Activated B cell treated with CpG ODN at 0.5 μM for 24 hours (primary cell): ENCODE results near the gene DCAF10. TPM values are rescaled to one million over a fixed set of nuclear protein-coding genes. Genes with fewer than 3 reads are reported as not detected.

ENCODE experiments used
- ATAC-seq: fragments of 200-7000 bp; cut with Tn5 transposase; one replicate; pipeline ENCODE4 v1.10.0; 2021; ENCODE audit warnings: low read depth, mild to moderate bottlenecking, moderate library complexity
- CTCF ChIA-PET: fragments of 350-600 bp; sonication (Branson Sonifier 250); formaldehyde crosslinking; loops from one replicate; lab custom pipeline; 2021; ENCODE audit warnings: antibody characterized with exemption; lab: Charles Lee
- POLR2A ChIA-PET: fragments of 350-600 bp; sonication (Branson Sonifier 250); formaldehyde crosslinking; loops from one replicate; lab custom pipeline; 2021; ENCODE audit warnings: antibody characterized with exemption; lab: Charles Lee
- DNase-seq: peaks from one replicate; pipeline ENCODE4 v3.0.0; 2022
- H3K27ac Mint-ChIP-seq: one replicate; pipeline ENCODE4 v1.8.0; 2020; ENCODE audit warnings: mixed read lengths
- H3K27me3 Mint-ChIP-seq: one replicate; pipeline ENCODE4 v1.8.0; 2021; ENCODE audit warnings: mixed read lengths
- H3K36me3 Mint-ChIP-seq: one replicate; pipeline ENCODE4 v1.8.0; 2021; ENCODE audit warnings: low read depth, mixed read lengths
- H3K4me1 Mint-ChIP-seq: one replicate; pipeline ENCODE4 v1.8.0; 2021; ENCODE audit warnings: mixed read lengths
- H3K4me3 Mint-ChIP-seq: one replicate; pipeline ENCODE4 v1.8.0; 2020; ENCODE audit warnings: mild to moderate bottlenecking, mixed read lengths
- H3K9me3 Mint-ChIP-seq: one replicate; pipeline ENCODE4 v1.8.0; 2020; ENCODE audit warnings: mixed read lengths
- intact Hi-C: fragments of 100-400 bp; cut with micrococcal nuclease; formaldehyde crosslinking; loops from one replicate; pipeline ENCODE4 v1.15.1; 2024
- total RNA-seq: library from RNA; stranded (reverse); gene quantifications from 2 replicates; pipeline ENCODE4 v1.2.3, GENCODE V29; 2022
- TF ChIP-seq, protein P1 (sequence below): fragments of 200-600 bp; IDR thresholded peaks from one replicate; pipeline ENCODE4 v1.8.0; 2022; ENCODE audit warnings: antibody characterized with exemption, mild to moderate bottlenecking

The DCAF10 gene
- total RNA-seq, 1 donor from 2014 or later: 19.1 TPM

GRCh38 chr9:37769306-37769705, 31.3 kb upstream of the DCAF10 start:
- peaks cover 58% of the 10 kb centered on the region for H3K36me3 Mint-ChIP-seq
- DNase-seq (no peak), ATAC-seq (no peak)
- ChIA-PET POLR2A (interaction anchor here (0.6 kb wide), 1 partner anchor 116 kb away, joined by 4 read pairs; no protein-coding TSS in a partner anchor), CTCF (no interaction called here)
- no peaks in the 10 kb centered on the region for H3K9me3 Mint-ChIP-seq
- H3K4me1 Mint-ChIP-seq: no peaks in the 10 kb centered on the region
- H3K27me3 Mint-ChIP-seq: no peaks in the 10 kb centered on the region
- H3K4me3 Mint-ChIP-seq: no peak overlapping the region
- TF ChIP-seq, protein P1, sequence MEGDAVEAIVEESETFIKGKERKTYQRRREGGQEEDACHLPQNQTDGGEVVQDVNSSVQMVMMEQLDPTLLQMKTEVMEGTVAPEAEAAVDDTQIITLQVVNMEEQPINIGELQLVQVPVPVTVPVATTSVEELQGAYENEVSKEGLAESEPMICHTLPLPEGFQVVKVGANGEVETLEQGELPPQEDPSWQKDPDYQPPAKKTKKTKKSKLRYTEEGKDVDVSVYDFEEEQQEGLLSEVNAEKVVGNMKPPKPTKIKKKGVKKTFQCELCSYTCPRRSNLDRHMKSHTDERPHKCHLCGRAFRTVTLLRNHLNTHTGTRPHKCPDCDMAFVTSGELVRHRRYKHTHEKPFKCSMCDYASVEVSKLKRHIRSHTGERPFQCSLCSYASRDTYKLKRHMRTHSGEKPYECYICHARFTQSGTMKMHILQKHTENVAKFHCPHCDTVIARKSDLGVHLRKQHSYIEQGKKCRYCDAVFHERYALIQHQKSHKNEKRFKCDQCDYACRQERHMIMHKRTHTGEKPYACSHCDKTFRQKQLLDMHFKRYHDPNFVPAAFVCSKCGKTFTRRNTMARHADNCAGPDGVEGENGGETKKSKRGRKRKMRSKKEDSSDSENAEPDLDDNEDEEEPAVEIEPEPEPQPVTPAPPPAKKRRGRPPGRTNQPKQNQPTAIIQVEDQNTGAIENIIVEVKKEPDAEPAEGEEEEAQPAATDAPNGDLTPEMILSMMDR: no peak
- intact Hi-C loops: no loop called here
- no peak overlapping the region for H3K27ac Mint-ChIP-seq

DNA sequence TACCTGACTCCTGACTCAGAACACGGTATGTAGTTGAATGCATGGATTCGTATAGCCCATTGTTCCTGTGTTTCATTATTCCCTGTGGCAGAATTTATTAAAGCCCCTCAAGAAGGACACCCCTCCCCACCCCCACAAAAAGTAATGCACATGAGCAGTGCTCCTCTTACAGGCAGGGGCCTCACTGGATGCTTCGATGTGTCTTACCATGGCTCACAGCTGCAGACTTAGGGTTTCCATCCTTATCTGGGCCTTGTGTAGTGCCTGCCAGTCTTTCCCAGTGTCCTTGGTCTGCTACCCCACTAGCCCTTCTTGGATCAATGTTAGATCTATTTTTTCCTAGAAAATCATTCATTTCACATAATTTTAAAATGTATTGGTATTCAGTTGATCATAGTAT, 30.6 kb upstream of the DCAF10 start:
- DNase-seq (no peak), ATAC-seq (no peak)
- Mint-ChIP-seq H3K27ac (no peak overlapping the region), H3K36me3 (peaks cover 60% of the 10 kb centered on the region), H3K27me3 (no peaks in the 10 kb centered on the region), H3K4me3 (no peak overlapping the region), H3K9me3 (no peaks in the 10 kb centered on the region), H3K4me1 (no peaks in the 10 kb centered on the region)
- ChIA-PET POLR2A (interaction anchor here (0.6 kb wide), 1 partner anchor 115 kb away, joined by 4 read pairs; no protein-coding TSS in a partner anchor), CTCF (no interaction called here)
- intact Hi-C loops: loop anchor here (10.0 kb wide), 1 partner anchor 85 kb away; no protein-coding TSS in a partner anchor
- TF ChIP-seq, protein P1: no peak

DNA sequence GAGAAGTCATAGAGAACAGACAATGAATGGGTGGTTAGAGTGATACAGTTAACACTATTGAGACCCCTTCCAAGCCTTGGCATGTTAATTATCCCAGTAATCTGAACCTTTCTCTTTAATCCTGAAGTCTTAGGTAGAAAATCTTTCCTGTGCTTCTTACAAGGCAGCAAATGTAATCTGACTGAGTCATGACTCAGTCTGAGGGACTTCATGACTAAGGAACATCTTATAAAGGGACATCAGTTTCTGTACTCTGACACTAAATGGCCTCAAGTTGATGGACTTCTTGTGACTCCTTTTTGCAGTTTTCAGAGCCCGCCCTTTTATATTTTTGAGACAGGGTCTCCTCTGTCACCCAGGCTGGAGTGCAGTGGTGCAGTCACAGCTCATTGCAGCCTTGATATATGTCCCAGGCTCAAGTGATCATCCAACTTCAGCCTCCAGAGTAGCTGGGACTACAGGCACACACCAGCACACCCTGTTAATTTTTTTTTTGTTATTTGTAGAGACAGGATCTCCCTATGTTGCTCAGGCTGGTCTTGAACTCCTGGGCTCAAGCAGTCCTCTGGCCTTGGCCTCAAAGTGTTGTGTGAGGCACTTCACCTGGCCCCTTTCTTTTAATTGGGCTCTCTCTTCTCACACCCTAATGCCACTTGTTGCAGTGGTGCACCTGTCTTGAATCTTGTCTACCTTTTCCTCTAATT, 25.2 kb upstream of the DCAF10 start:
- POLR2A ChIA-PET: no interaction called here

GRCh38 chr9:37776328-37776727, 24.3 kb upstream of the DCAF10 start:
- TF ChIP-seq, protein P1: no peak
- Mint-ChIP-seq H3K27me3 (no peaks in the 10 kb centered on the region), H3K9me3 (no peaks in the 10 kb centered on the region), H3K27ac (no peak overlapping the region), H3K4me1 (no peaks in the 10 kb centered on the region), H3K36me3 (peaks cover 75% of the 10 kb centered on the region), H3K4me3 (no peak overlapping the region)
- ChIA-PET CTCF (no interaction called here), POLR2A (interaction anchor here (0.6 kb wide), 1 partner anchor 35 kb away, joined by 6 read pairs; no protein-coding TSS in a partner anchor)
- intact Hi-C loops: loop anchor here (10.0 kb wide), 1 partner anchor 78 kb away; no protein-coding TSS in a partner anchor
- ATAC-seq: no peak
- DNase-seq: no peak

More for the DNA sequence above, 25.2 kb upstream of the DCAF10 start:
- Mint-ChIP-seq H3K4me1 (no peaks in the 10 kb centered on the region), H3K27ac (no peak overlapping the region), H3K4me3 (no peak overlapping the region), H3K9me3 (no peaks in the 10 kb centered on the region), H3K27me3 (no peaks in the 10 kb centered on the region), H3K36me3 (peaks cover 72% of the 10 kb centered on the region)
- TF ChIP-seq, protein P1: no peak
- no peak for ATAC-seq
- intact Hi-C loops: loop anchor here (10.0 kb wide), 1 partner anchor 79 kb away; no protein-coding TSS in a partner anchor
- DNase-seq: no peak
- CTCF ChIA-PET: no interaction called here

GRCh38 chr9:37778534-37778933, 22.1 kb upstream of the DCAF10 start:
- TF ChIP-seq, protein P1: no peak
- DNase-seq (no peak), ATAC-seq (no peak)
- H3K36me3 Mint-ChIP-seq: peaks cover 80% of the 10 kb centered on the region
- POLR2A ChIA-PET: no interaction called here
- peaks cover 14% of the 10 kb centered on the region for H3K4me1 Mint-ChIP-seq
- no peaks in the 10 kb centered on the region for H3K27me3 Mint-ChIP-seq
- H3K9me3 Mint-ChIP-seq: no peaks in the 10 kb centered on the region
- H3K27ac Mint-ChIP-seq: no peak overlapping the region
- H3K4me3 Mint-ChIP-seq: no peak overlapping the region
- intact Hi-C loops: loop anchor here (10.0 kb wide), 1 partner anchor 76 kb away; no protein-coding TSS in a partner anchor
- CTCF ChIA-PET: no interaction called here
